DOHH2 (cell line): ENCODE results near the gene SLMAP.

Experiments used
- H3F3A ChIP-seq: fragments of 200-600 bp; sonication (generic), shearing (Covaris generic); 2 replicates; pipeline ENCODE4 v1.6.0; 2016; ENCODE audit warnings: antibody characterized with exemption, mild to moderate bottlenecking; ENCODE audit not compliant: control insufficient read depth, insufficient read depth
- H3K27ac ChIP-seq: fragments of 200-600 bp; sonication (generic); 2 replicates; pipeline ENCODE4 v1.5.1; 2014; ENCODE audit warnings: low read depth, mild to moderate bottlenecking, low read length, moderate library complexity
- H3K27me3 ChIP-seq: fragments of 200-600 bp; sonication (generic); 2 replicates; pipeline ENCODE4 v1.6.1; 2014; ENCODE audit warnings: mild to moderate bottlenecking, low read length, mixed read lengths; ENCODE audit not compliant: control insufficient read depth
- H3K36me3 ChIP-seq: fragments of 200-600 bp; sonication (generic); 2 replicates; pipeline ENCODE4 v1.6.1; 2014; ENCODE audit warnings: mild to moderate bottlenecking, low read length, moderate library complexity, mixed read lengths; ENCODE audit not compliant: control insufficient read depth
- H3K4me1 ChIP-seq: fragments of 200-600 bp; sonication (generic); 2 replicates; pipeline ENCODE4 v1.6.1; 2014; ENCODE audit warnings: mild to moderate bottlenecking, low read length, mixed read lengths; ENCODE audit not compliant: control insufficient read depth
- H3K4me2 ChIP-seq: fragments of 200-600 bp; sonication (generic); 2 replicates; pipeline ENCODE4 v1.6.0; 2014; ENCODE audit warnings: mild to moderate bottlenecking, low read length, moderate library complexity
- H3K4me3 ChIP-seq: fragments of 200-600 bp; sonication (generic); 2 replicates; pipeline ENCODE4 v1.5.1; 2014; ENCODE audit warnings: mild to moderate bottlenecking, low read length, mixed read lengths
- H3K79me2 ChIP-seq: fragments of 200-600 bp; sonication (generic); 2 replicates; pipeline ENCODE4 v1.6.1; 2014; ENCODE audit warnings: mild to moderate bottlenecking, low read length, mixed read lengths; ENCODE audit not compliant: control insufficient read depth
- H3K9me2 ChIP-seq: fragments of 200-600 bp; sonication (generic); replicated peaks from 2 replicates; pipeline ENCODE4 v1.6.1; 2014; ENCODE audit warnings: mild to moderate bottlenecking, low read length, mixed read lengths; ENCODE audit not compliant: control insufficient read depth
- H3K9me3 ChIP-seq: fragments of 200-600 bp; sonication (generic); 2 replicates; pipeline ENCODE4 v1.6.1; 2014; ENCODE audit warnings: antibody characterized with exemption, low read length, mixed read lengths; ENCODE audit not compliant: control insufficient read depth, insufficient read depth
- H4K20me1 ChIP-seq: fragments of 200-600 bp; sonication (generic); 2 replicates; pipeline ENCODE4 v1.6.0; 2014; ENCODE audit warnings: low read depth, mild to moderate bottlenecking, antibody characterized with exemption, low read length, moderate library complexity; ENCODE audit not compliant: control insufficient read depth, insufficient read depth
- EZH2phosphoT487 ChIP-seq: fragments of 200-600 bp; sonication (generic); IDR thresholded peaks from 2 replicates; pipeline ENCODE4 v1.6.1; 2017; ENCODE audit warnings: borderline replicate concordance, mild to moderate bottlenecking, antibody characterized with exemption, low read length, moderate library complexity, mixed read lengths
- TF ChIP-seq, protein P1 (sequence below): fragments of 200-600 bp; sonication (generic); IDR thresholded peaks from one replicate; pipeline ENCODE4 v1.5.1; 2014; ENCODE audit warnings: antibody characterized with exemption, mild to moderate bottlenecking, low read depth, low read length; ENCODE audit not compliant: poor library complexity, severe bottlenecking

SLMAP gene

DNA sequence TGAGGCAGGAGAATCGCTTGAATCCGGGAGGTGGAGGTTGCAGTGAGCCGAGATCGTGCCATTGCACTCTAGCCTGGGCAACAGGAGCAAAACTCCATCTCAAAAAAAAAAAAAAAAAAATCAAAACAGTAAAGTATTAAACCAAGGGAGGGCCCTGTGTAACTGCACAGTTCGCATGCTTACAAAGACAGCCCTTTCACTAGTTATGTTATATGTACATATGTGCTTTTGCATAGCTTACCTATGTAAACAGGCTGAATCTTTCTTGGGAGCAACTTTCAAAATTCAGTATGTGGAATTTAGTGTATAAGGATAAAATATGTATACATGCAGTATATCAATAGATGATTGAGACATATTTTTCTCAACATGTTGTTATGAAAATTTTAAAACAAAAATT lies 16.1 kb upstream of the SLMAP start:
- H3K79me2 ChIP-seq, result no peaks in the 10 kb centered on the region
- no peaks in the 10 kb centered on the region for H3K9me2 ChIP-seq
- H3K4me3 ChIP-seq, result no peak overlapping the region
- no peak overlapping the region for H3K4me2 ChIP-seq
- H3K36me3 ChIP-seq, result no peaks in the 10 kb centered on the region
- H3K27me3 ChIP-seq, result no peaks in the 10 kb centered on the region
- no peaks in the 10 kb centered on the region for H3K9me3 ChIP-seq
- no peaks in the 10 kb centered on the region for H3K4me1 ChIP-seq
- H3K27ac ChIP-seq, result no peak overlapping the region
- TF ChIP-seq, protein P1, sequence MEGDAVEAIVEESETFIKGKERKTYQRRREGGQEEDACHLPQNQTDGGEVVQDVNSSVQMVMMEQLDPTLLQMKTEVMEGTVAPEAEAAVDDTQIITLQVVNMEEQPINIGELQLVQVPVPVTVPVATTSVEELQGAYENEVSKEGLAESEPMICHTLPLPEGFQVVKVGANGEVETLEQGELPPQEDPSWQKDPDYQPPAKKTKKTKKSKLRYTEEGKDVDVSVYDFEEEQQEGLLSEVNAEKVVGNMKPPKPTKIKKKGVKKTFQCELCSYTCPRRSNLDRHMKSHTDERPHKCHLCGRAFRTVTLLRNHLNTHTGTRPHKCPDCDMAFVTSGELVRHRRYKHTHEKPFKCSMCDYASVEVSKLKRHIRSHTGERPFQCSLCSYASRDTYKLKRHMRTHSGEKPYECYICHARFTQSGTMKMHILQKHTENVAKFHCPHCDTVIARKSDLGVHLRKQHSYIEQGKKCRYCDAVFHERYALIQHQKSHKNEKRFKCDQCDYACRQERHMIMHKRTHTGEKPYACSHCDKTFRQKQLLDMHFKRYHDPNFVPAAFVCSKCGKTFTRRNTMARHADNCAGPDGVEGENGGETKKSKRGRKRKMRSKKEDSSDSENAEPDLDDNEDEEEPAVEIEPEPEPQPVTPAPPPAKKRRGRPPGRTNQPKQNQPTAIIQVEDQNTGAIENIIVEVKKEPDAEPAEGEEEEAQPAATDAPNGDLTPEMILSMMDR, result no peak
- no peak for TF ChIP-seq EZH2phosphoT487
- H4K20me1 ChIP-seq, result no peaks in the 10 kb centered on the region
- no peaks in the 10 kb centered on the region for H3F3A ChIP-seq

DNA sequence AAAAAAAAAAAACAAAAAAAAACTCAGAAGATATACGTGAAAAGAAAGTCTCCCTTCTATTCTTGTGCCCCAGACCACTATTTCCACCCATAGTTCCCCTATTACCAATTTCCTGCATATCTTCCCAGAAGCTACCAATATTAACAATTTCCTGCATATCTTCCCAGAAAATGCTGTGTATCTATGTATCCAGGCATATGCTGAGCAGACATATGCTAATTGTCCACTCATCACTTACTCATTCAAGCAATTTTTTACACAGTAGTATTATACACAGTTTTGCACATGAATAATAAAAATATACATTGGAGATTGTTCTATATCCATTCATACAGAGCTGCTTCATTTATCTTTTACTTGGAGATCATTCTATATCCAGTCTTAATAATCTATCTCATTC lies 12.6 kb upstream of the SLMAP start:
- no peaks in the 10 kb centered on the region for H3K4me1 ChIP-seq
- no peak for TF ChIP-seq EZH2phosphoT487
- TF ChIP-seq, protein P1, result no peak
- no peaks in the 10 kb centered on the region for H3K9me2 ChIP-seq
- H4K20me1 ChIP-seq, result no peaks in the 10 kb centered on the region
- no peak overlapping the region for H3K27ac ChIP-seq
- no peak overlapping the region for H3K4me2 ChIP-seq
- H3F3A ChIP-seq, result no peaks in the 10 kb centered on the region
- no peak overlapping the region for H3K4me3 ChIP-seq
- H3K79me2 ChIP-seq, result no peaks in the 10 kb centered on the region
- no peaks in the 10 kb centered on the region for H3K36me3 ChIP-seq
- H3K9me3 ChIP-seq, result no peaks in the 10 kb centered on the region
- H3K27me3 ChIP-seq, result no peaks in the 10 kb centered on the region

DNA sequence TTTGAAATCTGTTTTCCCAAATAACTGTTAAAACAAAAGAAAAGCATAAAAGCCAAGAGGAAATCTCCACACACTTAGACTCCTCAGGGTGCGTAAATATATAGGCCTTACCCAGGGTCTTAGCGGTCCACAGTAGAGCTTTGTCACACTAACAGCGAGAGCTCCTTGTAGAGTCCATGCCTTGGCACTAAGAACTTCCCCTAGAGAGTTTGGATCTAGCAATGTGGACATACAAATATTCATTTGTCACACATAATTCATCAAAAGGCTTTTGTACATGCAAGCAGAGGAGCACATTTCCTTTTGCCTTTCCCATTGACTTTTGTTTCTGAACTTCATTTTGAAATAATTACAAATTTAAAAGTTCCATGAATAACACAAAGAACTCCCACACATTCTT lies 11.0 kb upstream of the SLMAP start:
- Histone ChIP-seq H3K27ac (no peak overlapping the region), H3F3A (no peaks in the 10 kb centered on the region), H3K27me3 (no peaks in the 10 kb centered on the region), H3K4me3 (no peak overlapping the region), H3K4me2 (no peak overlapping the region), H4K20me1 (no peaks in the 10 kb centered on the region), H3K79me2 (no peaks in the 10 kb centered on the region), H3K9me3 (no peaks in the 10 kb centered on the region), H3K9me2 (no peaks in the 10 kb centered on the region), H3K4me1 (no peaks in the 10 kb centered on the region), H3K36me3 (no peaks in the 10 kb centered on the region)
- no peak for TF ChIP-seq EZH2phosphoT487
- TF ChIP-seq, protein P1, result no peak
